SK-N-SH treated with all-trans-retinoic acid at 6 μM for 48 hours (cell line): Measurements from ENCODE around the gene NGEF.

ENCODE experiments used
- BACH2 ChIP-seq: fragments of 250-450 bp; sonication (Bioruptor Pico); IDR thresholded peaks from 2 replicates; pipeline ENCODE4 v1.9.0; 2021; ENCODE audit warnings: mild to moderate bottlenecking, borderline replicate concordance
- CSDC2 ChIP-seq: fragments of 250-450 bp; sonication (Bioruptor Pico); IDR thresholded peaks from 2 replicates; pipeline ENCODE4 v1.5.0; 2020; ENCODE audit warnings: mild to moderate bottlenecking, moderate library complexity
- PATZ1 ChIP-seq: fragments of 250-450 bp; sonication (Bioruptor Pico); IDR thresholded peaks from 2 replicates; pipeline ENCODE4 v1.8.0; 2020; ENCODE audit warnings: mild to moderate bottlenecking, moderate library complexity, borderline replicate concordance
- POU6F1 ChIP-seq: fragments of 250-450 bp; sonication (Bioruptor Pico); IDR thresholded peaks from 2 replicates; pipeline ENCODE4 v1.8.0; 2021; ENCODE audit warnings: low read depth, mild to moderate bottlenecking, moderate library complexity, borderline replicate concordance
- PPARA ChIP-seq: fragments of 250-450 bp; sonication (Bioruptor Pico); IDR thresholded peaks from 2 replicates; pipeline ENCODE4 v1.5.0; 2020; ENCODE audit warnings: mild to moderate bottlenecking, borderline replicate concordance
- RARB ChIP-seq: fragments of 250-450 bp; sonication (Bioruptor Pico); IDR thresholded peaks from 2 replicates; pipeline ENCODE4 v1.8.0; 2021; ENCODE audit warnings: mild to moderate bottlenecking, moderate library complexity
- ZFP3 ChIP-seq: fragments of 250-450 bp; sonication (Bioruptor Pico); IDR thresholded peaks from 2 replicates; pipeline ENCODE4 v1.5.0; 2020; ENCODE audit warnings: mild to moderate bottlenecking, moderate library complexity
- ZFP30 ChIP-seq: fragments of 450-650 bp; formaldehyde crosslinking; IDR thresholded peaks from 2 replicates; pipeline ENCODE4 v1.5.0; 2022; ENCODE audit warnings: mild to moderate bottlenecking, moderate library complexity
- ZNF8 ChIP-seq: fragments of 450-650 bp; formaldehyde crosslinking; IDR thresholded peaks from 2 replicates; pipeline ENCODE4 v1.5.0; 2020; ENCODE audit warnings: mild to moderate bottlenecking, moderate library complexity

- no peak for TF ChIP-seq ZFP3
- no peak for TF ChIP-seq PPARA (CRISPR knock-in tag)
- no peak for TF ChIP-seq PATZ1 (CRISPR knock-in tag)
- TF ChIP-seq RARB (CRISPR knock-in tag): no peak
- TF ChIP-seq CSDC2 (CRISPR knock-in tag): no peak
- no peak for TF ChIP-seq BACH2 (CRISPR knock-in tag)
- TF ChIP-seq POU6F1: no peak
- no peak for TF ChIP-seq ZFP30
- TF ChIP-seq ZNF8: no peak
Observed at GRCh38 chr2:232959139-232959538, 53.9 kb downstream of the NGEF start.
